ENCODE results near the gene CDC14A.
A peak's percentile ranks its signal among the peaks of the same experiment; 100 is the strongest.

Gene CDC14A

GRCh38 chr1:100415498-100415778 lies 63.1 kb downstream of the CDC14A start:
- Histone ChIP-seq H3K36me3 (peaks cover 9 to 25% (median 16%) of the 10 kb centered on the region in 11 experiments; a peak in 15 of 22 replicates), H3K9me3 (replicated peaks in 1 of 11) (no peaks in the 10 kb centered on the region), H3K4me3 (no peak overlapping the region), H3K9ac (no peak overlapping the region), H4K20me1 (no peaks in the 10 kb centered on the region), H3K4me1 (peaks cover 0 to 21% (median 9%) of the 10 kb centered on the region in 10 experiments; a peak in 14 of 20 replicates), H3K27me3 (no peaks in the 10 kb centered on the region), H3K27ac (peak overlapping the region in 1 of 11 experiments; percentile 16; a peak in 1 of 22 replicates), H3K4me2 (no peak overlapping the region)
- TF ChIP-seq Cebpa-rat (IDR thresholded peaks at IDR 0.05) = no peak

GRCh38 chr1:100419072-100419471 lies 66.8 kb downstream of the CDC14A start:
- Histone ChIP-seq H4K20me1 (no peaks in the 10 kb centered on the region), H3K36me3 (peaks cover 9 to 38% (median 22%) of the 10 kb centered on the region in 11 experiments; a peak in 16 of 22 replicates), H3K4me3 (no peak overlapping the region), H3K27me3 (no peaks in the 10 kb centered on the region), H3K9me3 (replicated peaks in 1 of 11) (no peaks in the 10 kb centered on the region), H3K9ac (no peak overlapping the region), H3K4me2 (no peak overlapping the region), H3K4me1 (peaks cover 0 to 21% (median 10%) of the 10 kb centered on the region in 10 experiments; a peak in 14 of 20 replicates), H3K27ac (no peak overlapping the region)
- TF ChIP-seq Cebpa-rat (IDR thresholded peaks at IDR 0.05) = no peak

GRCh38 chr1:100422065-100422464 lies 69.8 kb downstream of the CDC14A start:
- H3K4me3 ChIP-seq = no peak overlapping the region
- H3K27ac ChIP-seq = no peak overlapping the region
- H3K9ac ChIP-seq = no peak overlapping the region
- no peak for TF ChIP-seq Cebpa-rat (IDR thresholded peaks at IDR 0.05)
- H4K20me1 ChIP-seq = no peaks in the 10 kb centered on the region
- H3K27me3 ChIP-seq = no peaks in the 10 kb centered on the region
- peaks cover 0 to 9% (median 0%) of the 10 kb centered on the region in 10 experiments; a peak in 8 of 20 replicates for H3K4me1 ChIP-seq
- peaks cover 19 to 55% (median 26%) of the 10 kb centered on the region in 11 experiments; a peak in 21 of 22 replicates for H3K36me3 ChIP-seq
- no peak overlapping the region for H3K4me2 ChIP-seq
- H3K9me3 ChIP-seq (replicated peaks in 1 of 11) = no peaks in the 10 kb centered on the region

- Histone ChIP-seq H3K27ac (no peak overlapping the region), H3K4me2 (peak overlapping the region in 4 of 11 experiments; percentile 3 to 33 (median 20); a peak in 5 of 22 replicates)
- TF ChIP-seq Cebpa-rat (IDR thresholded peaks at IDR 0.05) = no peak
Measured at GRCh38 chr1:100423832-100424337, 71.6 kb downstream of the CDC14A start.

GRCh38 chr1:100428160-100428559 lies 75.9 kb downstream of the CDC14A start:
- H3K4me2 ChIP-seq = no peak overlapping the region
- no peak for TF ChIP-seq Cebpa-rat (IDR thresholded peaks at IDR 0.05)
- H3K36me3 ChIP-seq = peaks cover 16 to 68% (median 42%) of the 10 kb centered on the region in 11 experiments; a peak in 20 of 22 replicates
- H3K27ac ChIP-seq = no peak overlapping the region
- H4K20me1 ChIP-seq = no peaks in the 10 kb centered on the region
- no peaks in the 10 kb centered on the region for H3K27me3 ChIP-seq
- H3K9ac ChIP-seq = no peak overlapping the region
- no peak overlapping the region for H3K4me3 ChIP-seq
- peaks cover 0 to 9% (median 6%) of the 10 kb centered on the region in 10 experiments; a peak in 11 of 20 replicates for H3K4me1 ChIP-seq
- no peaks in the 10 kb centered on the region for H3K9me3 ChIP-seq (replicated peaks in 1 of 11)

More at GRCh38 chr1:100423832-100424337, 71.6 kb downstream of the CDC14A start:
- Histone ChIP-seq H3K4me3 (no peak overlapping the region), H4K20me1 (no peaks in the 10 kb centered on the region), H3K36me3 (peaks cover 14 to 54% (median 25%) of the 10 kb centered on the region in 11 experiments; a peak in 19 of 22 replicates), H3K9ac (no peak overlapping the region), H3K4me1 (peaks cover 0 to 9% (median 6%) of the 10 kb centered on the region in 10 experiments; a peak in 11 of 20 replicates), H3K27me3 (no peaks in the 10 kb centered on the region), H3K9me3 (replicated peaks in 1 of 11) (no peaks in the 10 kb centered on the region)

- Histone ChIP-seq H3K27ac (no peak overlapping the region), H3K4me3 (no peak overlapping the region), H3K4me2 (no peak overlapping the region), H3K36me3 (peaks cover under 1 to 60% (median 23%) of the 10 kb centered on the region in 11 experiments; a peak in 18 of 22 replicates), H3K4me1 (peaks cover 0 to 6% (median 0%) of the 10 kb centered on the region in 10 experiments; a peak in 3 of 20 replicates), H3K9ac (no peak overlapping the region), H3K27me3 (no peaks in the 10 kb centered on the region), H4K20me1 (no peaks in the 10 kb centered on the region), H3K9me3 (replicated peaks in 1 of 11) (no peaks in the 10 kb centered on the region)
- no peak for TF ChIP-seq Cebpa-rat (IDR thresholded peaks at IDR 0.05)
Measured at GRCh38 chr1:100430325-100430756, 78.0 kb downstream of the CDC14A start.

GRCh38 chr1:100431954-100432353 lies 79.6 kb downstream of the CDC14A start:
- Histone ChIP-seq H3K4me3 (no peak overlapping the region), H3K36me3 (peaks cover 0 to 61% (median 32%) of the 10 kb centered on the region in 11 experiments; a peak in 17 of 22 replicates), H3K9ac (no peak overlapping the region), H3K27ac (no peak overlapping the region), H3K27me3 (no peaks in the 10 kb centered on the region), H3K4me2 (no peak overlapping the region), H4K20me1 (no peaks in the 10 kb centered on the region; a peak in 1 of 22 replicates), H3K9me3 (replicated peaks in 1 of 11) (no peaks in the 10 kb centered on the region), H3K4me1 (peaks cover 0 to 6% (median 0%) of the 10 kb centered on the region in 10 experiments; a peak in 3 of 20 replicates)
- TF ChIP-seq Cebpa-rat (IDR thresholded peaks at IDR 0.05) = no peak

GRCh38 chr1:100433563-100433962 lies 81.3 kb downstream of the CDC14A start:
- Histone ChIP-seq H3K4me3 (no peak overlapping the region), H3K27me3 (no peaks in the 10 kb centered on the region), H3K4me2 (no peak overlapping the region), H3K9me3 (replicated peaks in 1 of 11) (no peaks in the 10 kb centered on the region), H4K20me1 (no peaks in the 10 kb centered on the region; a peak in 1 of 22 replicates), H3K9ac (no peak overlapping the region), H3K27ac (no peak overlapping the region), H3K4me1 (no peaks in the 10 kb centered on the region), H3K36me3 (peaks cover 0 to 58% (median 32%) of the 10 kb centered on the region in 11 experiments; a peak in 17 of 22 replicates)
- no peak for TF ChIP-seq Cebpa-rat (IDR thresholded peaks at IDR 0.05)

- Histone ChIP-seq H4K20me1 (no peaks in the 10 kb centered on the region; a peak in 1 of 22 replicates), H3K27ac (no peak overlapping the region), H3K4me3 (no peak overlapping the region), H3K4me1 (peaks cover 0 to 2% (median 0%) of the 10 kb centered on the region in 10 experiments; a peak in 3 of 20 replicates), H3K36me3 (peaks cover 0 to 59% (median 31%) of the 10 kb centered on the region in 11 experiments; a peak in 17 of 22 replicates), H3K9me3 (replicated peaks in 1 of 11) (no peaks in the 10 kb centered on the region), H3K27me3 (no peaks in the 10 kb centered on the region), H3K9ac (no peak overlapping the region), H3K4me2 (no peak overlapping the region)
- TF ChIP-seq Cebpa-rat (IDR thresholded peaks at IDR 0.05) = no peak
Measured at GRCh38 chr1:100434831-100435230, 82.5 kb downstream of the CDC14A start.

All from BLaER1 treated with 17β-estradiol and CSF1 and Interleukin-3, amounts not matched to agents 10 nM and 100 nM (cell line).